Measurements from ENCODE around the gene SLC24A4.

Gene SLC24A4

DNA sequence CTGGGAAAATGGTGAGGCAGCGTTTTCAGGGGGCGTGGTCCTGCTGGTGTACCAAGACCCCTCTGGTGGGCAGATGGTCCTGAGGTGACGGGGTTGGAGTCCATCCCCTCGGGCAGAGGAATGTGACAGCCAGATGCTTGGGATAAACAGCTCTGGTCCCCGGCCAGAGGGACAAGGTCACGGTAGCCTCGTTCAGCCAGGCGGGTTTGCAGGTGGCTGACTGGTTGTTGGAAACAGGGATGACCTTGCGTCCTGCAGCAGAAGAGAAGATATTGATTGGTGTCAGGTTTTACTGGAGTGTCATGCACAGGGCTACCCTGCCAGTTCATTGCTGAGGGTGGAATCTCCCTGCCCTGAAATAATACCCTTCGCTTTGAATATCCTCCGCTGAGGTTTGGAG is 43.3 kb downstream of the SLC24A4 start:
- no peak for DNase-seq (ENCODE audit: low read depth)
- TF ChIP-seq, protein P1, sequence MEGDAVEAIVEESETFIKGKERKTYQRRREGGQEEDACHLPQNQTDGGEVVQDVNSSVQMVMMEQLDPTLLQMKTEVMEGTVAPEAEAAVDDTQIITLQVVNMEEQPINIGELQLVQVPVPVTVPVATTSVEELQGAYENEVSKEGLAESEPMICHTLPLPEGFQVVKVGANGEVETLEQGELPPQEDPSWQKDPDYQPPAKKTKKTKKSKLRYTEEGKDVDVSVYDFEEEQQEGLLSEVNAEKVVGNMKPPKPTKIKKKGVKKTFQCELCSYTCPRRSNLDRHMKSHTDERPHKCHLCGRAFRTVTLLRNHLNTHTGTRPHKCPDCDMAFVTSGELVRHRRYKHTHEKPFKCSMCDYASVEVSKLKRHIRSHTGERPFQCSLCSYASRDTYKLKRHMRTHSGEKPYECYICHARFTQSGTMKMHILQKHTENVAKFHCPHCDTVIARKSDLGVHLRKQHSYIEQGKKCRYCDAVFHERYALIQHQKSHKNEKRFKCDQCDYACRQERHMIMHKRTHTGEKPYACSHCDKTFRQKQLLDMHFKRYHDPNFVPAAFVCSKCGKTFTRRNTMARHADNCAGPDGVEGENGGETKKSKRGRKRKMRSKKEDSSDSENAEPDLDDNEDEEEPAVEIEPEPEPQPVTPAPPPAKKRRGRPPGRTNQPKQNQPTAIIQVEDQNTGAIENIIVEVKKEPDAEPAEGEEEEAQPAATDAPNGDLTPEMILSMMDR (conservative IDR thresholded peaks at IDR 0.05; ENCODE audit: low read length): no peak
- H3K4me3 ChIP-seq (ENCODE audit: low read length): no peak overlapping the region

DNA sequence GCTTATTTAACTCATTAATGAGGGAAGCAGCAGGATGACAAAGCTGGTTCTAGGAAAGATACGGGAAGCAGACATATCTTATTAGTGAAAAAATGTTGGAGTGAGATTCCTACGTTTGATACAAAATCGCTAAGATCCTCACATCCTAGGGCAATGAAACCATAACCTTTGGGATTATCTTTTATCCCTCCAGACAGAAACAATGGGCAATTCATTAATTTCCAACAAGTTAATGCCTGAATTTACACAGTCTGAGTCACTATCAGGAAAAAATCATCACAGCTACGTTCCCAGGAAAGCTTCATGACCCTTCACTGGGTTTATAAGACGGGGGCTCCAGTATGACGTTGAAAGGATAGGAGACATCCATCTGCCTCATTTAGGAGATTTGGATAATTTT is 45.0 kb downstream of the SLC24A4 start:
- H3K4me3 ChIP-seq (ENCODE audit: low read length): no peak overlapping the region
- DNase-seq (ENCODE audit: low read depth): no peak
- TF ChIP-seq, protein P1 (conservative IDR thresholded peaks at IDR 0.05; ENCODE audit: low read length): no peak

DNA sequence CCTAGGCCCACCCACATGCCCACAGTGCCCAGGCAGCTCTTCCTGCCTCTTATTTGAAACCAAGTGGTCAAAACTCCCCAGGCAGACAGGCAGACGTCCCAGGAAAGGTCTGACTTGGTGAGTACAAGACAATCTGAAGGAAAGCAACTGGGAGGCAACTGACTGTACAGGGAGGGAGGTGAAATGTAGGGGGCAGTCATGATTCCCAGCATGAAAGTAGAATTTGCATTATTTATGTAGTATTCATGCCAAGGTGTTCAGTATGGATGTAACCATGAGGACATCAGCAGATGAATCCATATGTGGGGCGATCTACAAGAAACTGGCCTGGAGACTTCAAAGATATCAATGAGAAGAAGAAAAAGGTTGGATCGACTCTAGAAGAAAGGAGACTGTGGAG is 46.1 kb downstream of the SLC24A4 start:
- DNase-seq (ENCODE audit: low read depth): no peak
- TF ChIP-seq, protein P1 (conservative IDR thresholded peaks at IDR 0.05; ENCODE audit: low read length): no peak
- no peak overlapping the region for H3K4me3 ChIP-seq (ENCODE audit: low read length)

DNA sequence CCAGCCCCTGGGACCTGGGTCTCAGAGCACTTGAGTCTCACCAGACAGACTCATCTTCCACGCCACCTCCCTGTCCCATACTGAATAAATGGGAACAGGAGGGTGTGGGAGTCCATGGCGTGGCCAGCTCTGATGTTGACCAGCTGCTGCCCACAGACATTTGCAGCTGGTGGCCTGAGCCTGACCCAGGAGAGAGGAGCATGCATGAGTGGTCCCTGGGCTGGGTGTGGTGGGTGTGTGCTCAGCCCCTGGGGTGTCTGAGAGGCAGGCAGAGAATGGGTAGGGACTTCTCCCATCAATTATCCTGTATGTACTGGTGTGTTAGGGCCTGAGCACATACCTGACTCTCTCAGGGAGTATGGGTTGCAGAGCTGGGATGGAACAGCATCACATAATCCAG is 49.3 kb downstream of the SLC24A4 start:
- no peak overlapping the region for H3K4me3 ChIP-seq (ENCODE audit: low read length)
- DNase-seq (ENCODE audit: low read depth): no peak
- TF ChIP-seq, protein P1 (conservative IDR thresholded peaks at IDR 0.05; ENCODE audit: low read length): no peak

DNA sequence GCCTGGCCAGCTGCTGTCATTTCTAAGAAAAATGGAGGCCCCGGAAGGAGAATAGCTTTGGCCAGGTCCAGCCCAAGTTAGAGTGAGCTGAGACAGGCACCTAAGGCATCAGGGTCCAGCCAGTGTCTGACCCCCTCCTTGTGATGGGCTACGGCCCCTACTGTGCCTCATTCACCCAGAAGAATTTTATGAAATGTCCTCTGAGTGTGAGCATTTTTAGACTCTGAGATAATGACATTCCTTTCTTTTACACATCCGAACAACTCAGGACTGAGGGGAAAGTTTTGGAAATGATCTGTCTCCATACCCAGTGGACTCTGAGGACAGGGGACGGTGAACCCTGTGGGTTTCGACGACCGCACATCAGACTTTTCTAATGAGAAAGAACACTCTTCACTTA is 50.4 kb downstream of the SLC24A4 start:
- DNase-seq (ENCODE audit: low read depth): peak; percentile 8
- TF ChIP-seq, protein P1 (conservative IDR thresholded peaks at IDR 0.05; ENCODE audit: low read length): no peak

DNA sequence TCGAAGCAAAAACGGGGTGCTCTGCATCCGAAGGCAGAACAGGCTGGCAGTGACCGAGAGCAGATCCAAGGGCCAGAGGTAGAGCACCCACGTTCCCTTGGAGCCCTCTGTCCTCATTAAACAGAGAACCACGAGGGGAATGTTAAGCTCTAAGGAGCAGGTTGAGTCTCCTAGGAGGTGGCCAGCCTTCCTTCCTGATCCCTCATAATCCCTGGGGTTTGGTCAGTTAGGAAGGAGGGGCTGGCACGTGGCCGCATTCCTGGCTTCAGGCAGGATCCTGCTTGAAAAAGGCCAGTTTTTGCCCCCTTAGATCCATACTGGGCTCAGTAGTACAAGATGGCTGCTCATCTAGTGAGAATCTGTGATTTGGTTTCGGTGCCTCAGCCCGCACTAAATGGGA is 57.2 kb downstream of the SLC24A4 start:
- TF ChIP-seq, protein P1 (conservative IDR thresholded peaks at IDR 0.05; ENCODE audit: low read length): no peak
- no peak overlapping the region for H3K4me3 ChIP-seq (ENCODE audit: low read length)
- no peak for DNase-seq (ENCODE audit: low read depth)

More for the DNA sequence above, 50.4 kb downstream of the SLC24A4 start:
- no peak overlapping the region for H3K4me3 ChIP-seq (ENCODE audit: low read length)

DNA sequence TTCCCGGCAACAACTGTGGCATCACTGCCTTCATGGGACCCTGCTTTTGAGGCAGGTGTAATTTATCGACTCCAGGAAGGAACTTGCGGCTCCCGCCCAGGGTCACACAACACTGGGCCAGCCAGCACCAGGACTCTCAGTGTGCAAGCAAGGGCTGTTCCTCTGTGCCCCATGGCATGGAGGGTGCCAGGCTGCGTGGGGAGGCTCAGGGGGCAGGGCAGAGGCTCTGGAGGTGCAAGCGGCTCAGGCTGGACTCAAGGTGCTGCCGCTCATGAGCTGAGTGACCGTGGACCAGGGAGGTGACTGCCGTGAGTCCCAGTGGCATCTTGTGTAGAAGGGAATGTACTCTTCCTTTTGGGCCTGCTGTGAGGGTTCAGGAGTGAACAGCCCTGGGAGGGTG is 57.6 kb downstream of the SLC24A4 start:
- H3K4me3 ChIP-seq (ENCODE audit: low read length): no peak overlapping the region
- TF ChIP-seq, protein P1 (conservative IDR thresholded peaks at IDR 0.05; ENCODE audit: low read length): no peak
- no peak for DNase-seq (ENCODE audit: low read depth)
